ENCODE data around the gene GPC5.

GPC5 gene

GRCh38 chr13:92901739-92902138 is 1503.3 kb downstream of the GPC5 start:
- no peaks in the 10 kb centered on the region for H3F3A ChIP-seq (ENCODE audit: insufficient read depth)
- no peak overlapping the region for H3K4me2 ChIP-seq (ENCODE audit: low read depth, low read length, poor library complexity, severe bottlenecking)
- no peak overlapping the region for H3K27ac ChIP-seq (ENCODE audit: low read depth, low read length)
- H3K9ac ChIP-seq (ENCODE audit: low read length) = no peak overlapping the region
- H3K9me3 ChIP-seq (ENCODE audit: insufficient read depth, low read length) = no peaks in the 10 kb centered on the region
- no peaks in the 10 kb centered on the region for H3K27me3 ChIP-seq (ENCODE audit: low read length)
- TF ChIP-seq, protein P1, sequence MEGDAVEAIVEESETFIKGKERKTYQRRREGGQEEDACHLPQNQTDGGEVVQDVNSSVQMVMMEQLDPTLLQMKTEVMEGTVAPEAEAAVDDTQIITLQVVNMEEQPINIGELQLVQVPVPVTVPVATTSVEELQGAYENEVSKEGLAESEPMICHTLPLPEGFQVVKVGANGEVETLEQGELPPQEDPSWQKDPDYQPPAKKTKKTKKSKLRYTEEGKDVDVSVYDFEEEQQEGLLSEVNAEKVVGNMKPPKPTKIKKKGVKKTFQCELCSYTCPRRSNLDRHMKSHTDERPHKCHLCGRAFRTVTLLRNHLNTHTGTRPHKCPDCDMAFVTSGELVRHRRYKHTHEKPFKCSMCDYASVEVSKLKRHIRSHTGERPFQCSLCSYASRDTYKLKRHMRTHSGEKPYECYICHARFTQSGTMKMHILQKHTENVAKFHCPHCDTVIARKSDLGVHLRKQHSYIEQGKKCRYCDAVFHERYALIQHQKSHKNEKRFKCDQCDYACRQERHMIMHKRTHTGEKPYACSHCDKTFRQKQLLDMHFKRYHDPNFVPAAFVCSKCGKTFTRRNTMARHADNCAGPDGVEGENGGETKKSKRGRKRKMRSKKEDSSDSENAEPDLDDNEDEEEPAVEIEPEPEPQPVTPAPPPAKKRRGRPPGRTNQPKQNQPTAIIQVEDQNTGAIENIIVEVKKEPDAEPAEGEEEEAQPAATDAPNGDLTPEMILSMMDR (IDR thresholded peaks at IDR 0.05; ENCODE audit: insufficient read depth, low read length, poor library complexity, severe bottlenecking) = no peak
- no peak for TF ChIP-seq EZH2phosphoT487 (conservative IDR thresholded peaks at IDR 0.05; ENCODE audit: low read length)
- no peaks in the 10 kb centered on the region for H3K9me2 ChIP-seq (replicated peaks; ENCODE audit: insufficient read depth, low read length)
- no peaks in the 10 kb centered on the region for H4K20me1 ChIP-seq (ENCODE audit: low read depth, low read length)
- H3K36me3 ChIP-seq (ENCODE audit: low read length) = no peaks in the 10 kb centered on the region
- no peak overlapping the region for H3K4me3 ChIP-seq (ENCODE audit: insufficient read depth, low read length, poor library complexity, severe bottlenecking)
- H2AFZ ChIP-seq (ENCODE audit: low read depth, low read length, severe bottlenecking) = no peak overlapping the region
- no peaks in the 10 kb centered on the region for H3K79me2 ChIP-seq (ENCODE audit: insufficient read depth, low read length)

DNA sequence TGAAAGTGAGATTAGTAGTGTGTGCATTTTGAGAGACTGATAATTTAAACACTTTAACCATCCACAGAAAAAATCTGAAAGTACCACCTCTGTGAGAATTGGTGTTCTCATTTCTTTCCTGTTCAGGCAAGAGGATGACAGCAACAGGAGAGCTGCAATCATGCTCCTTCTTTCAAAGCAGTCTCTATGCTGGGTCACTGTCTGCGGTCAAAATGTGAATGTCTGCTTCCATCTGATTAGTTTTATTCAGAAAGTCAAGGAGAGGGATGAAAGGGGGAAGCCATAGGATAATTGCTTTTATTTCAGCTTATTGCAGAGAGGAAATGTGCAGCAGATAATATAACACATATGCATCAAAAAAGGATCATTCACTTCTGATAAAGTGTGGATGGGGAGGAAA is 1514.2 kb downstream of the GPC5 start:
- H3K27me3 ChIP-seq (ENCODE audit: low read length) = no peaks in the 10 kb centered on the region
- TF ChIP-seq, protein P1 (IDR thresholded peaks at IDR 0.05; ENCODE audit: insufficient read depth, low read length, poor library complexity, severe bottlenecking) = no peak
- no peak for TF ChIP-seq EZH2phosphoT487 (conservative IDR thresholded peaks at IDR 0.05; ENCODE audit: low read length)
- H3K9ac ChIP-seq (ENCODE audit: low read length) = no peak overlapping the region

DNA sequence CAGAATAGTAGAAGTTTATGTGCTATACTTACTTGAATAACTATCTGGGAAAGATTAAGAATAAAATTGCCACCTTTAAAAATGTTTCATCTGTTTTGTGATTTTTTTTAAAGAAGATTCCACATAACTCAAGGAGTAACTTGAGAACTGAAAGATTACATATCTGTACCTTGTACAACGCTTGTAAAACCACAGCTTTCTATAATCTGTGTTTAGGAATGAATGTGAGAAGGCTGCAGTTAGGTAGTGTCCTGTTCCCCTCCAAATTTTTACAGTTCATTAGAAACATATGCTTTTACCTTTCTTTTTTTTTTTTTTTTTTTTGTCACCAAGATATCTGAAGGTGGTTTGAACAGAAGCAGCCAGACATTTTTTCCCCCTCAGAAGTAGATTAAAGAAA is 1515.4 kb downstream of the GPC5 start:
- Histone ChIP-seq H3K79me2 (ENCODE audit: insufficient read depth, low read length) (no peaks in the 10 kb centered on the region), H4K20me1 (ENCODE audit: low read depth, low read length) (no peaks in the 10 kb centered on the region), H3F3A (ENCODE audit: insufficient read depth) (no peaks in the 10 kb centered on the region), H3K36me3 (ENCODE audit: low read length) (no peaks in the 10 kb centered on the region), H2AFZ (ENCODE audit: low read depth, low read length, severe bottlenecking) (no peak overlapping the region), H3K4me3 (ENCODE audit: insufficient read depth, low read length, poor library complexity, severe bottlenecking) (no peak overlapping the region), H3K27me3 (ENCODE audit: low read length) (no peaks in the 10 kb centered on the region), H3K27ac (ENCODE audit: low read depth, low read length) (no peak overlapping the region), H3K9me3 (ENCODE audit: insufficient read depth, low read length) (no peaks in the 10 kb centered on the region), H3K4me2 (ENCODE audit: low read depth, low read length, poor library complexity, severe bottlenecking) (no peak overlapping the region), H3K9ac (ENCODE audit: low read length) (no peak overlapping the region), H3K9me2 (replicated peaks; ENCODE audit: insufficient read depth, low read length) (no peaks in the 10 kb centered on the region)
- no peak for TF ChIP-seq EZH2phosphoT487 (conservative IDR thresholded peaks at IDR 0.05; ENCODE audit: low read length)
- TF ChIP-seq, protein P1 (IDR thresholded peaks at IDR 0.05; ENCODE audit: insufficient read depth, low read length, poor library complexity, severe bottlenecking) = no peak

More for the DNA sequence above, 1514.2 kb downstream of the GPC5 start:
- H3K9me2 ChIP-seq (replicated peaks; ENCODE audit: insufficient read depth, low read length) = no peaks in the 10 kb centered on the region
- H3K4me2 ChIP-seq (ENCODE audit: low read depth, low read length, poor library complexity, severe bottlenecking) = no peak overlapping the region
- H3F3A ChIP-seq (ENCODE audit: insufficient read depth) = no peaks in the 10 kb centered on the region
- H3K36me3 ChIP-seq (ENCODE audit: low read length) = no peaks in the 10 kb centered on the region
- H2AFZ ChIP-seq (ENCODE audit: low read depth, low read length, severe bottlenecking) = no peak overlapping the region
- H4K20me1 ChIP-seq (ENCODE audit: low read depth, low read length) = no peaks in the 10 kb centered on the region
- H3K4me3 ChIP-seq (ENCODE audit: insufficient read depth, low read length, poor library complexity, severe bottlenecking) = no peak overlapping the region
- H3K79me2 ChIP-seq (ENCODE audit: insufficient read depth, low read length) = no peaks in the 10 kb centered on the region
- no peaks in the 10 kb centered on the region for H3K9me3 ChIP-seq (ENCODE audit: insufficient read depth, low read length)
- H3K27ac ChIP-seq (ENCODE audit: low read depth, low read length) = no peak overlapping the region

Measured in SU-DHL-6 (cell line).